HG02852 (cell line): ENCODE data around the gene CDC6.
"Not testable (repeated sequence)": the region's sequence is repeated elsewhere in the genome, so short reads cannot be mapped to it uniquely, and the experiment has no call there.

Experiments used
- ATAC-seq: cut with Tn5 transposase; IDR thresholded peaks from one replicate; pipeline ENCODE4 v1.9.1; 2021; ENCODE audit warnings: mild to moderate bottlenecking, moderate library complexity; ENCODE audit not compliant: unreplicated experiment

The CDC6 gene

DNA sequence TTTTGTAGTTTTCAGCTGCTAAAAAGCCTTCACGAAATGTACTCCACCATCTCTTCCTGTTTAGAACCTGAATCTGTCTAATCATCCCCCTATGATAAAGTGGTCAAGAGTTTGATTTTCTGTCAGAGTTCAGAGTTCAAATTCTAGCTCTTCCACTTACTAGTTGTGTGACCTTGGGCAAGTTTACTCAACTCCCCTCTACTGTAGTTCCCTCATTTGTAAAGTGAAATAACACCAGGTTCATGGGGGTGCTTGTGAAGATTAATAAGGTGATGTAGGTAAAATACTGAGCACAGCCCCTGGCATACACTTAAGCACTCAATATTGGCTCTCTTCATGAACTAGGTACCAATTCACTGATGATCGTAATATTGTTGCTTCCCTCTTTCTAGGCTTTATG lies 1.2 kb upstream of the CDC6 start:
- ATAC-seq, result no peak

DNA sequence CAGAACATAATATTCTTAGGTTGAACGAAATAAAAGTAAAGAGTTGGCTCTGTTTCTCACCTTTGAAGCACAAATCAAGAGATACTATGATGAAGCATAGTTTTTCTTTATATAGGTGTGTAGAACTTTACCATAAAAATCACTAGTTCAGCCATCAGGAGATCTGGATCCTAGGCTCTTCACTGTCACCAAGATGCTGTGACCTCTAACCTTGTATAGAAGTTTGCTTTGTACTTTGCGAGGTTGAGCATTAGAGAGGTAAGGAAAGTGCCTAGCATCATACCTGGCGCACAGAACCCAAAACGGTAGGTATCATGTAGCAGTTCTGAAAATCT lies 553 bp upstream of the CDC6 start:
- no peak for ATAC-seq

DNA sequence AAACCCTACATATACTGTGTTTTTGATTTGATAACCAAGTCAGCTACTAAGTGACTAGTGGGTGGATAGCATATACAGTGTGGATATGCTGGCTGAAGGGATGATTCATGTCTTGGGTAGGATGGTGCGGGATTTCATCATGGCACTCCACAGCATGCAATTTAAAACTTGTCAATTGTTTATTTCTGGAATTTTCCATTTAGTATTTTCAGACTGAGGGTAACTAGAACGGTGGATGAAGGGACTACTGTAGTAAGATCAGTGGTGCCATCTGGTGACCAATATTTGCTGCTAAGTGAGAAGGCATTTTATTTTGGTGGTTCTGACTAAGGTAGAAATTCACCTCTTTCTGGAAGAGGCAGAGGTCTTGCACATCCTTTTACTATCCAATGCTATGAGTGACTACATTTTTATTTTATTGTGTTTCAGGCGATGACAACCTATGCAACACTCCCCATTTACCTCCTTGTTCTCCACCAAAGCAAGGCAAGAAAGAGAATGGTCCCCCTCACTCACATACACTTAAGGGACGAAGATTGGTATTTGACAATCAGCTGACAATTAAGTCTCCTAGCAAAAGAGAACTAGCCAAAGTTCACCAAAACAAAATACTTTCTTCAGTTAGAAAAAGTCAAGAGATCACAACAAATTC lies 3.1 kb downstream of the CDC6 start:
- ATAC-seq, result no peak

DNA sequence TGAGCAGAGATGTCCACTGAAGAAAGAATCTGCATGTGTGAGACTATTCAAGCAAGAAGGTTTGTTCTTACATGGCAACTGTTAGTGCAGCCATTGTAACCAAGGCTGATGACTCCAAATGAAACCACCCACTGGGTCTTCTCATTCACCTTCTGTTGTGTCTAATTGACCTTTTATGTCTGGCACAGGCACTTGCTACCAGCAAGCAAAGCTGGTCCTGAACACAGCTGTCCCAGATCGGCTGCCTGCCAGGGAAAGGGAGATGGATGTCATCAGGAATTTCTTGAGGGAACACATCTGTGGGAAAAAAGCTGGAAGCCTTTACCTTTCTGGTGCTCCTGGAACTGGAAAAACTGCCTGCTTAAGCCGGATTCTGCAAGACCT lies 3.6 kb downstream of the CDC6 start:
- no peak for ATAC-seq

DNA sequence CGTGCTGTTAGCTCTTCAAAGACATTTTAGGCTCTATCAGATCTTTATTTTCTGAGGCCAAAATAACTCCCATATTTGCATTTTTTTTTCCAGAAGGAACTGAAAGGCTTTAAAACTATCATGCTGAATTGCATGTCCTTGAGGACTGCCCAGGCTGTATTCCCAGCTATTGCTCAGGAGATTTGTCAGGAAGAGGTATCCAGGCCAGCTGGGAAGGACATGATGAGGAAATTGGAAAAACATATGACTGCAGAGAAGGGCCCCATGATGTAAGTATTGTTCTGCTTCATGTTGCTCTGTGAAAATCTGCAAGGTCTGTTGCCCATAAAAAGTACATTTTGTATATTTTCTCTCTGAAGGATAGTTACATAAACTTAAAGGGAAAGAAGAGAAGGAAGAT lies 5.7 kb downstream of the CDC6 start:
- no peak for ATAC-seq

DNA sequence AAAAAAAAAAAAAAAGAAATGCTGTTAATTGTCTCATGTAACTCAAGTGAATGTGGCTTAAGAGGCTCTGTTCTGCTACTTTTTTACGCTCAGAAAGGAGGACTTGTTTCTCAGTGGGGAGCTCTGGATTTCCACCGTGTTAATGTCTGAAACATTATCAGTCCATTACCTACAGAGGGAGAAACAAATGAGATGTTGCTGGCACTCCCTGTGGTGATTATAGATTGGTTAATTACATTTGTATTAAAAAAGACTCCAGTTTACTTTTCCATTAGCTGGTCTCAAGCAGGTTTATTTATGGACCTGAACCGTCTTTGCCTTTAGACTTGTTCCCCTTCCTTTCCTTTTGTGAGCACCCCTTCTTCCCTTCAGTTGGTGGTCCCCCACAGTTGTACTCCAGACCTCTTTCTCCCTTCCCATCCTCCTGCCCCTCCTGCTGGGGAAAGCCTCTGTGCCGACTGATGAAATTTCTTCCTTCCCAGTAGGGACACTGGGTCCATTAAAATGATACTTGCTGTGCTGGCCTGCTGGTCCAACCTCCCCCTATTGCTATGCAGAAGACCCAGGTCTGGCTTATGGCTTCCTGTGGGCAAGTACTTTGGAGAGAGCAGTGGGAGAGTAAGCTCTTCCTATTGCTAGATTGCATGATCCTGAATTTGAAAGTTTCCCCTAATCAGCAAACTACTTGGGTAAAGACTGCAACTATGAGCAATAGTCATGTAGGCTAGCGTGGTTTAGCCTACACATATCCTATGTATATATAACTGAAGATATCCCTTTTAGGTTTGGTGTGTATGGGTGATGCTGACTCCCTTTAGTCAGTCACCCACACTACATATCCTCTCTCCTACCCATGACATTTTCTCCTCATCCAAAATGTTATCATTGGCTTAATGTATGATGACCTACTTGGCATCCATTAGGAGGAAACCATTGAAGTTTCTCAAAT lies 8.1 kb downstream of the CDC6 start:
- ATAC-seq, result no peak

DNA sequence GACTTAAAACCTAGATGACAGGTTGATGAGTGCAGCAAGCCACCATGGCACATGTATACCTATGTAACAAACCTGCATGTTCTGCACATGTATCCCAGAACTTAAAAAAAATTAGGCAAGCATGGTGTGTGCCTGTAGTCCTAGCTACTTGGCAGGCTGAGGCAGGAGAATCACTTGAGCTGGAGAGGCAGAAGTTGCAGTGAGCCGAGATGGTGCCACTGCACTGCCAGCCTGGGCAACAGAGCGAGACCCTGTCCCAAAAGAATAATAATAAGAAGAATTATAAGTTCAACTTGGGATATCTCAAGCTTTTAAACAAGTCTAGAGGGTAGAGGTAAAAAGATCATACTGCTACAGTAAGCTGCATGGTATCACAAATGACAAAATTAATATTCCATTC lies 9.8 kb downstream of the CDC6 start:
- ATAC-seq, result no peak

DNA sequence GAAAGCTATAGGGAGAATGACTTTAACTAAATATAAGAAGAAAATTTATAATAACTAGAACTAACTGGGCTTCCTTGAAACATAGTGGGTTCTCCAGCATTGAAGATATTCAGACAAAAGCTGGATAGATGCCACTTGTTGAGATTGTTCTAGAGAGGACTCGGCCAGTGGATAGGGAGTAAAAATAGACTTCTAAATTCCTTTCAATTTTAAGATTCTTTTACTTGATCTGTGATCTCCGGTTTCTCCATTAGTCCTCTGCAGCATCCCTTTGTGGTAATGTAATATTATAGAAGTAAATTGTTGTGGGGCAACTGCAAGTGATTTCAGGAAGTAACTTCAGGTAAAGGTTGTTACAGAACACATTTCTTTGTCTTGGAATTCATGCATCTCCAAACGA lies 11.0 kb downstream of the CDC6 start:
- ATAC-seq, result no peak

DNA sequence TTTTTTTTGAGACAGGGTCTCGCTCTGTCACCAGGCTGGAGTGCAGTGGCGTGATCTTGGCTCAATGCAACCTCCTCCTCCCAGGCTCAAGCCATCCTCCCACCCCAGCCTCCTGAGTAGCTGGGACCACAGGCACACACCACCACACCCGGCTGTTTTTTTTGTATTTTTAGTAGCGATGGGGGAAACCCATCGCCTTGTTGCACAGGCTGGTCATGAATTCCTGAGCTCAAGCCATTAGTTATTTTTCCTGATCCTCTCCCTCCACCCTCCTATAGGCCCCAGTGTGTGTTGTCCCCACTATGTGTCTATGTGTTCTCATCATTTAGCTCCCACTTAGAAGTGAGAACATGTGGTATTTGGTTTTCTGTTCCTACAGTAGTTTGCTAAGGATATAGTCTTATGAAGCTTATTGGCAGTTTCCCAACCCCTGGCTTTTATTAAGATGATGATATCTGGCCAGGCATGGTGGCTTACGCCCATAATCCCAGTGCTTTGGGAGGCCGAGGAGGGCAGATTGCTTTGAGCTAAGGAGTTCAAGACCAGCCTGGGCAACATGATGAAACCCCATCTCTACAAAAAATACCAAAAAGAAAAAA lies 11.6 kb downstream of the CDC6 start:
- ATAC-seq, result not testable (repeated sequence)

DNA sequence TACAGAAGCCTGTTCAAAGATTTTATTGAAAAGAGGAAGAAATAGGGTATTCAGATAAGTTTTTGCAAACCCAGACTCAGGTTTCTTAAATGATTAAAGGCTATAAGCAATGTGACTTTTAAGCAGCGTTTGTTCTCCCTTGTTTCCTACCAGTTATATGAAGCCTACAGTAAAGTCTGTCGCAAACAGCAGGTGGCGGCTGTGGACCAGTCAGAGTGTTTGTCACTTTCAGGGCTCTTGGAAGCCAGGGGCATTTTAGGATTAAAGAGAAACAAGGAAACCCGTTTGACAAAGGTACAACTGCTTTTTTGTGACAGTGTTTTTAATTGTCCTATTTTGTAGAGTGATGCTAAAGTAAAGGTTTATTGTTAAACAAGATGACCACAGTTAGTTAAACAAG lies 13.6 kb downstream of the CDC6 start:
- no peak for ATAC-seq

DNA sequence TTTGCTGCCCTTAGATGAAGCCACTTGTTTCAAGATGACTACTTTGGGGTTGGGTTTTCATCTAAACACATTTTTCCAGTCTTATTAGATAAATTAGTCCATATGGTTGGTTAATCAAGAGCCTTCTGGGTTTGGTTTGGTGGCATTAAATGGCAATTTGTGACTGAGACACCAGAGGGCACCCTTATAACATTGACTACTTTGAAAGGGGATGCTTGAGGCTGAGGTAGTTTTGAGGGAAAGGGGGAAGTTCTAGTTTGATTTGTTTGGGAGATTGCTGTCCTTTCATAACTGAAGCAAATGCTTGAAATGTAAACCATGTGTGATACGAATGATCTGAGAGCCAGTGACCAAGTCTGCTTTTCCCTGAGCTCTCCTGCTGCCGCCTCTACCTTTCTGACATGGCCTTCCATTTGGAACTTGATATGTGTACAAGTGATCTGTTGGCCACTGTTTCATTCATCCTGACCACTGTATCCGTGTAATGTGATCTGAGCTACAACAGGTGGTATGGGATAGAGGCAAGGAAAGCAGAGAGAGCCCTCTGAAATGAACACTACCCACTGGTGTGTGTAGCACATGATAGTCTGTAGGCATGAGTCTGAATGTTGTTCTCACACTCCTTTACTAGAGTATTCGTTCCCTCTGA lies 15.5 kb downstream of the CDC6 start:
- no peak for ATAC-seq

DNA sequence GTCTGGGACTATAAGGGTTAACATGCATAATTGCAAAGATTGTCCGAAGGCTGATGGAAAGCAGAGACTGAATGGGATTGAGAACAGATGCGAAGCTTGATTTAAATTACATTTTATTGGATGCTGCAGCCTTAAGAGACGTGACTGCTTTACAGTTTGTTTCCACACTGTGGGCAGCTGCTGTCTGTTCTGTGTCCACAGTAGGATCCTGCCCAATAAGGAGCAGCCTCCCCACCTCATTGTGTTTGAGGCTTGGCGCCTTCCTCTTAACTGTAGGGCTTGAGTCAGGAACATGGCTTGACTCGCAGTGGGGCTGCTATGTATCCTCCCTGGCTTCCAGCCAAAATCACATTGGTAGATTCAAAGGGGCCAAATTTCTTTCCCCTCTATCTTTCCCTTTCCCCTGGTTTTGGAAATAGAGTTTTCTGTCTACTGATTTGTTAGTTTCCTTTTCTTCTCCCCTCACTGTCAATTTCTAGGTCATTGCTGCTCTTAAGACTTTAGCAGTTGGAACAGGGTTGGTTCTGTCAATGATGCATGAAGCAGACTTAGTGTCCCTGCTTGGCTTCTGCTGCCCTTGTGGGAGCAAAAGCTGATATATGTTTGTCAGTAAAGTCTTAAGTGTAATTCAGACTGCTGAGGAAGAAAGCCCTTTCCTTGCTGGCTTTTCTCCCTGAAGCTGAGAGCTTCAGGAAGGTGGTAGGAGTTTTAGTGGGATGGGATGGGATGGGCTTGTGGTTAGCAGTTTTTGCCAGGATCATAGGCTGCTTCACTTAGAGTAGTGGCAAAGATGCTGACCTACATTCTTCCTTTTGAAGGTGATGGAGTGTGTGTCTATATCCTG lies 16.3 kb downstream of the CDC6 start:
- ATAC-seq, result no peak

DNA sequence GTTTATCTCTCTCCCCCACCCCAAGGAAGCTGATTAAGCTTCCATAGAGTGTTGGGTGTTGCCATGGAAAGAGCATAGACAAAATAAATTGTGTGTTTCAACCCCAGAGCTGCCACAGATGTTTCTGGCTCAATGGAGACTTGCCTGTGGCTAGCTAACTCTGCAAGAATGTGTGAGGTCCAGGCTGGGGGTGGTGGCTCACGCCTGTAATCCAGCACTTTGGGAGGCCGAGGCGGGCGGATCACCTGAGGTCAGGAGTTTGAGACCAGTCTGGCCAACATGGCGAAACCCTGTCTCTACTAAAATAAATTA lies 16.8 kb downstream of the CDC6 start:
- not testable (repeated sequence) for ATAC-seq

DNA sequence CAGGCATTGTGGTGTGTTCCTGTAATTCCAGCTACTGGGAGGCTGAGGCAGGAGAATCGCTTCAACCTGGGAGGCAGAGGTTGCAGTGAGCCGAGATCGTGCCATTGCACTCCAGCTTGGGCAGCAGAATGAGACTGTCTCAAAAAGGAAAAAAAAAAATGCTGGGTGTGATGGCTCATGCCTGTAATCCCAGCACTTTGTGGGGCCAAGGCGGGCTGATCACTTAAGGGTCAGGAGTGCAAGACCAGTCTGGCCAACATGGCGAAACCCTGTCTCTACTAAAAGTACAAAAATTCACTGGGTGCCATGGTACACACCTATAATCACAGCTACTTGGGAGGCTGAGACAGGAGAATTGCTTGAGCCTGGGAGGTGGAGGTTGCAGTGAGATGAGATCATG lies 17.2 kb downstream of the CDC6 start:
- ATAC-seq, result not testable (repeated sequence)

DNA sequence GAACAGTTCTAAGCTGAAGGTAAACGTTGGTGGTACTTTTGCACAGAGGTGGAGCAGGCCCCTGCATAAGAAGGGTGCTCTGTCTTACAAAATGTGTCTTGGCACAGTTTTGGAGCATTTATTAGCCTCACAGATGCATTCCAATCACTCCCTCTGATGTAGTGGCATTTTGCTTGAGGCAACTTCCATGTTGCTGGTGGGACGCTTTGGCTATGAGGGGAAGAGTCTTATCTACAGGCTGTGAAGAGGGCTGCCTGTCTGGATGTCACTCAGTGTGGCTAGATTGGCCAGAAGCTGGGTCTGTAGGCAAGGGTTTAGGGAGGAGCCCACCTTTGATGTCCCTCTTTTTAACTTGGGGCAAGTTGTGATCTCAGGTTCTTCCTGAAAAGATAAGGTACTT lies 18.7 kb downstream of the CDC6 start:
- no peak for ATAC-seq

DNA sequence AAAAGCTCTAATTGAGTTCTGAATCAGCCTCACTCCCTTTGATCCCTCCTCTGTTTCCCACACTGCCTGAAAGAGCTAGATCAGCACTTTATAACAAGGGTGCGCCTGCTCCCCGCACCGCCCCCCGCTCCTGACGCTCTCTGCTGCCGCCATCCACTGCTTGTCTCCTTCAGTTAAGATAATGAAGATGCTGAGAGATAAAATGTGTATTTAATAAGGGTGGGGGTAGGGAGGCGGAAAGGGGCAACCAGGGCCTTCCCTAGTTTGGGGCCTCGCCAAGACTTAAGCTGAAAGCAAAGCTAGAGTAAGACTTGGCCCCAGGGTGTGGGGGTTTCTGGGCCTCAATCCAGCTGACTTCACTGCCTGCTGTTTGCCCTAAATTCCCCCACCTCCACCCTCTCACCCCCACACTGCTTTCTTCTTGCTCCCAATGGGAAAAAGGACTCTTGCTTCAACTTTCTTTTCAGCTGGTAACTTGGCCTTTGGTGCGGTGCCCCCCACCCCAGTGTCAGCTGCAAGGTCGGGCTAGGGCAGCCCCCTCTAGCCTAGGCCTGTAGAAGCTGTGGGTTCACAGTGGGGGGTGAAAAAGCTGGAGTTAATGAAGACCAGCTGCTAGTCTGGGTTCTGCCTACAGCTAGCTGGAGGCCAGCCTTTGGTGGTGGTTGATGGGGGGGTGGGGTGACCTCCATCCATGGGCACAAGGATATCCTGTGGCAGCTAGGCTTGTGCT lies 19.5 kb downstream of the CDC6 start:
- no peak for ATAC-seq

DNA sequence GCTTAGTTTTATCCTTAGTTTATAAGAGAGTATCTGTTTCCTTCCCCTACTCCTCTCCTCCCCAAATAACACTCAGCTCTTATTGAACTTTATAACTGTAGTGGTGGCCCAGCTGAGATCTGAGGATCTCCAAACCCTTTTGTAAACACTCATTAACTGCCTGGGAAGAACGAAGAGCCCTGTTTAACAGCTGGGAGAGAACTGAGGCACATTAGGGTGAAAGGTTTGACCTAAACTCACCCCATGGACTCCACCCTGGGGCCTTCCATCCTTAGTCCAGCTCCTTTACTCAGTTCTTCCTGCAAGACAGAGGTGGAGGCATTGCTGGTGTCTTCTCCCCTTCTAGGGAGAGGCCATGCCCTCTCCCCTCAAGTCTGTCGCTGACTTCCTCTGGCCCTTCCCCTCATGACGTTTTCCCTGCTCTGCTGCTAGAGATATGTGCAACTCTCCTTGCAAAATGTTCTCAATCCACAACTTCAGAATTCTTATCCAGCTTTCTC lies 20.1 kb downstream of the CDC6 start:
- ATAC-seq, result no peak

DNA sequence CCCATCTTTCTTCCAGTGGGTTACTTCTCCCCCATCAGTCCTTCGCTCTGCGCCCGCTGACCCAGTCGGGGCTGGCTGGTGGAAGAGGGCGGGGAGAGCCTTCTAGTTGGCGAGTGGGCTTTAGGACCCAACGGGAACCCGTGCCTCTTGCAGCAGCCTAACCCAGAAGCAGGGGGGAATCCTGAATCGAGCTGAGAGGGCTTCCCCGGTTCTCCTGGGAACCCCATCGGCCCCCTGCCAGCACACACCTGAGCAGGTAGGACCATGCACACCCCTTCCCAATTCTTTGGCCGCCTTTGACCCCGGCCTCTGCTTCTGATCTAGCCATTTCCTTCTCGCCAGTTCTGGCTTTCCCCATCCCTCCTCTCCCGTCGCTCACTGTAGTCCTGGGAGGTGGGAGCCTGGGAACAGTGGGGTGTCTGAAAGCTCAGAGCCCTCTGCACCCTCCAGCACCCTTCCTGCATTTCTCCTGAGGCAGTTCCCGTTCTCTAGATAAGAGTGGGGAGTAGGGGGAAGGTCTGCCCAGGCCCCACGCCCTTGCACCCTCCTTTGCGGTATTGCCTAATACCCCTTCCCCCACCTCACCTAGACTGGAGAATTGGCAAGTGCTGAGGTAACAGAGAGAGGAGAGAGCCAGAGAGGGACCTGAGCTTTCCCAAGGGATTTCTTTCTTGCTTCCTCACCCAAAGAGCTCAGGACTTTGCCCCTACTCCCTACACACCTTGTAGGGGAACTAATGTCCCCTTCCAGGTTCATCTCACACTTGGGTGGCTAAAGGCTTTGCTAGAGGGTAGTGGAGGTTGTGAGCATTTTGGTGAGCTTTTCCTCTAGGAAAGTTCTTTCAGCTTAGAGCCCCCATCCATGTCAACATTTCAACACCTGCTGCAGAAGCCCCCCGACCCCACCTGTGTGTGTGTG lies 21.6 kb downstream of the CDC6 start, which contains the start of gene RARA:
Gene RARA (plus strand): TSS at position 150 of the 918 bp plus-strand sequence. CDS start 22,039 bp downstream, outside the sequence.
- ATAC-seq, result no peak
